B cell (primary cell): ENCODE measurements around the gene TOR2A.

Experiments used
- CTCF ChIP-seq: fragments of 200-600 bp; IDR thresholded peaks from one replicate; pipeline ENCODE4 v1.8.0; 2022; ENCODE audit warnings: antibody characterized with exemption, mild to moderate bottlenecking
- EZH2 ChIP-seq: IDR thresholded peaks from 2 replicates; pipeline ENCODE4 v1.6.1; 2012; ENCODE audit warnings: borderline replicate concordance, low read depth, mild to moderate bottlenecking, moderate library complexity, low read length; ENCODE audit not compliant: insufficient read depth, poor library complexity, severe bottlenecking

GRCh38 chr9:127694890-127695720 lies 40.0 kb downstream of the TOR2A start:
- no peak for TF ChIP-seq CTCF
- TF ChIP-seq EZH2: no peak
